ENCODE results near the gene STIM2.

STIM2 gene

DNA sequence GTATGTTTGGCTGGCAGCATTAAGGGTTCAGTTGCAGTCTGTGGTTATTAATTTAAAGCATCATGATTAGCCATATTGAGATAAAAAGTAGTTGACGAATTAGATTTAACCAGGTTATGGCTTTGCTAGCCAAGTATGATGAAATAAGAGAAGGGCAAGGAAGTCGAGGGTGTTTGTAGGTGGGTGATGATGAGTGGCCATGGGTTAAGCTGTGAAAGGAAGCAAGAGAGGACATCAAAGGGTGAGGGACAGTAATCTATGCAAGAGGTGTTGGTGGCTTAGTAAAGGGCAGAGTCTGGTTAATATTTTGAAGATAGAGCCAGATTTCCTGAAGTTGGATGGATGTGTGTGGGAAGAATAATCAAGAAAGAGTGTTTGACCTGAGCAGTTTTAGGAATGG is 44.5 kb downstream of the STIM2 start:
- 91% methylated on average over 2 of the region's 2 CpGs for WGBS
- H3K4me1 ChIP-seq (ENCODE audit: insufficient read depth, low read length): peaks cover 20% of the 10 kb centered on the region
- no peak overlapping the region for H3K27ac ChIP-seq (ENCODE audit: low read depth, low read length)
- H3K4me3 ChIP-seq (ENCODE audit: low read length): no peak overlapping the region
- no peaks in the 10 kb centered on the region for H3K27me3 ChIP-seq (ENCODE audit: insufficient read depth, low read length)
- no peaks in the 10 kb centered on the region for H3K9me3 ChIP-seq (ENCODE audit: insufficient read depth, low read depth, low read length)
- no peak overlapping the region for H3K9ac ChIP-seq (ENCODE audit: low read depth, low read length)
- no peaks in the 10 kb centered on the region for H3K36me3 ChIP-seq (ENCODE audit: insufficient read depth, low read length)

DNA sequence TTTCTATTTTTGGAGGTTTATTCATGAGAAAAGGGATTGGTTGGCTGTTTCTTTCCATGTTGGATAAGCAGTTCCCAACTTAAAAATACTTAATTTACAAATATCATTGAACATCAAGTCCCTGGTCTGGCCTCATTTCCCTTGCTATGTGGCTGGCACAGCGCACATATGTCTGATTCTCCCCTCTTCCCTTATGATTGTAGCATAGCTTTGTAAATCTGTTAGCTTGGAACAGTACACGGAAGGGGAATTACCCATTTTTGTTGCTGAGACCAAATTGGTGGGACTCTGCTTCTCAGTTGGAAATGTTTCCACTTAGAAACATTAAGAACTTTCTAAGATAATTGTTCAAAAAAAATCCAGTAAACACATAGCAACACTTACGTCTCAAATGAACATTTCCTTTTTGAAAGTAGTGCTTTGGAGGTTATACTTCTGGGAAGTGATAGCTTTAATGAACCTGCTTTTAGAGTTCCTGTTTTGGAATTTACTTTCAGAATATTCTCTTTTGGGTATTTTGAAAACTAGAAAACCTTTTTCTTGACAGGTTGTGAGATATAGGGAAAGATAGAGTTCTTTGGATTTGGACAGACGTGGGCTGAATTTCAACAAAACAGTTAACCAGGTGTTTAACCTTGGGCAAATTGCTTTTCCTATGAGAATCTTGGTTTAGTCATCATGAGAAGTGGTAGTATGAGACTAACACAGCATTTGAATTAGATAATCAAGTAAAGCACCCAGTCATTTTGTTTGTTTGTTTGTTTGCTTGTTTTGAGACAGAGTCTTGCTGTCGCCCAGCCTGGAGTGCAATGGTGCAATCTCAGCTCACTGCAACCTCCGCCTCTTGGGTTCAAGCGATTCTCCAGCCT is 47.3 kb downstream of the STIM2 start:
- Histone ChIP-seq H3K36me3 (ENCODE audit: insufficient read depth, low read length) (no peaks in the 10 kb centered on the region), H3K4me1 (ENCODE audit: insufficient read depth, low read length) (peaks cover 28% of the 10 kb centered on the region), H3K9ac (ENCODE audit: low read depth, low read length) (no peak overlapping the region), H3K9me3 (ENCODE audit: insufficient read depth, low read depth, low read length) (no peaks in the 10 kb centered on the region), H3K27ac (ENCODE audit: low read depth, low read length) (no peak overlapping the region), H3K27me3 (ENCODE audit: insufficient read depth, low read length) (no peaks in the 10 kb centered on the region), H3K4me3 (ENCODE audit: low read length) (no peak overlapping the region)
- WGBS: 94% methylated on average over 6 of the region's 7 CpGs

DNA sequence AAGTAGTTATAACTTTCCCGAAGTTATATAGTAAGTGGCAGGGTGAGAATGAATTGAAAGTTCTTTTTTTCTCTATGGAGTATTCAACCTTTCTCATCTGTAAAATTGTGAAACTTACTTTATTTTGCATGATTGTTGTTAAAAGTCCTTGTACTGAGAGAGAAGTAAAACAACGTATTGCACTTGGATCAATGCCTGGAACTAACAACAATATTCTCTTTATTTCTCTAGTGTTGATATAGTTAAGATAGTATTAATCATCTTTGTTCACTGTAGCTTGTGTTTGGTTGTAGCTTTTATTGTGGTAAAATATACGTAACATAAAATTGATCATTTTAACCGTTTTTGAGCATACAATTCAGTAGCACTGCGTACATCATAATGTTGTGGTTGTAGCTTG is 48.7 kb downstream of the STIM2 start:
- no peak overlapping the region for H3K4me3 ChIP-seq (ENCODE audit: low read length)
- H3K9ac ChIP-seq (ENCODE audit: low read depth, low read length): no peak overlapping the region
- H3K9me3 ChIP-seq (ENCODE audit: insufficient read depth, low read depth, low read length): no peaks in the 10 kb centered on the region
- H3K27ac ChIP-seq (ENCODE audit: low read depth, low read length): no peak overlapping the region
- H3K27me3 ChIP-seq (ENCODE audit: insufficient read depth, low read length): no peaks in the 10 kb centered on the region
- 97% methylated on average over 4 of the region's 5 CpGs for WGBS
- no peaks in the 10 kb centered on the region for H3K36me3 ChIP-seq (ENCODE audit: insufficient read depth, low read length)
- peaks cover 36% of the 10 kb centered on the region for H3K4me1 ChIP-seq (ENCODE audit: insufficient read depth, low read length)

DNA sequence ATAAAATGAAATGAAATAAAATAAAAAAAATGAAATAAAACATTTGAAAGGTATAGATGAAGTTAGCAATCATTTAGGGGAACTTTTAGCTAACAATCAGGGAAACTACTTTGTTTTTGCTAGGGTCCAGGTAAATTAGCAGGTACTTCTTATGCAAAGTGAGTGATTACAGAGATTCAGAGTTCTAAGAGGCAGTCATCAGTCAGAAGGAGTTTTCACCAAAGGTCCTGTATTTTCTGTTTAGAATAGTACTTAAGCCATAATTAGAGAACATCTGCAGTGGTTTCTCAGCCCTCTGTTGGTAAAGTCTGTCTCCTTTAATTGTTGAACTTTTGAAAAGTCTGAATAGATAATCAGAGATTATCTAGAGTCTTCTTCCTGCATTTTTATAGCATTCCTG is 50.6 kb downstream of the STIM2 start:
- no peaks in the 10 kb centered on the region for H3K27me3 ChIP-seq (ENCODE audit: insufficient read depth, low read length)
- no peak overlapping the region for H3K27ac ChIP-seq (ENCODE audit: low read depth, low read length)
- H3K36me3 ChIP-seq (ENCODE audit: insufficient read depth, low read length): no peaks in the 10 kb centered on the region
- H3K9me3 ChIP-seq (ENCODE audit: insufficient read depth, low read depth, low read length): no peaks in the 10 kb centered on the region
- no peak overlapping the region for H3K4me3 ChIP-seq (ENCODE audit: low read length)
- H3K9ac ChIP-seq (ENCODE audit: low read depth, low read length): no peak overlapping the region
- H3K4me1 ChIP-seq (ENCODE audit: insufficient read depth, low read length): peaks cover 32% of the 10 kb centered on the region

DNA sequence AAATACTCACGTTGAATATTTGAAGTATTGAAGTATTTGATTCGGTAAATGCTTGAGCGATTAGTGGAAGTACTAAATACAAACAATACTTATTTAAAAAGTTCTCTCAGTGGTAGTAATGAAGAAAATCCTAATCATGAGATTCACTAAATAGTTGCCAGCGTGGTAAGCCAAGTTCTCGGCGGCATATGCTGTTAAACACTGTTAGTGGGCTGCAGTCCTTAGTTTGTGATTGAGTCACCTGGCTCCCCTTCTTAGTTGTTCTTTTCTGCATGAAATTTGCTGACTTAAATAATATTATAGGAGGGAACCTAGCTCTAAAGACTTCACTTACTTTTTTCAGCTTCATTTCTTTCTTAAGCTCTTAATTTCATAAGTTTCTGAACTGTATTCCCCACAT is 51.4 kb downstream of the STIM2 start:
- Histone ChIP-seq H3K36me3 (ENCODE audit: insufficient read depth, low read length) (no peaks in the 10 kb centered on the region), H3K27ac (ENCODE audit: low read depth, low read length) (no peak overlapping the region), H3K4me1 (ENCODE audit: insufficient read depth, low read length) (peaks cover 31% of the 10 kb centered on the region), H3K9me3 (ENCODE audit: insufficient read depth, low read depth, low read length) (no peaks in the 10 kb centered on the region), H3K9ac (ENCODE audit: low read depth, low read length) (no peak overlapping the region), H3K27me3 (ENCODE audit: insufficient read depth, low read length) (no peaks in the 10 kb centered on the region), H3K4me3 (ENCODE audit: low read length) (no peak overlapping the region)
- 86% methylated on average over 3 of the region's 6 CpGs for WGBS

DNA sequence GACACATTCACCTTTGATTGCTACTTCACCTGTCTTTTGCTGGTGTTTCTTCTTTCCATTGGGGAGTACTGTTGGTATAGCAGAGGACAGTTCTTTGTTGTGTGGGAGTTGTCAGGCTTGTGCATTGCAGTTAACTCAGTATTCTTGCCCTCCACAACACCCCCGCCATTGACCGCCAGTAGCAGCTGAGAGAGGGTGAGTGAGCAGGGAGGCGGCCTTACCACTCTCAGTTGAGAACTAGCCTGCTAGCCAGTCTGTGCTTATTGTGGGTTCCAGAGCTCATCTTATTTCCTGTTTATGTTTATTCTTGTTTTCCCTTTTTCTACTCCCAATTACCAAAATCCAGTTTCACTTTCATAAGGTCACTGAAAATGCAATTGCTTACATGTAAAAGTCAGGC is 52.2 kb downstream of the STIM2 start:
- H3K4me3 ChIP-seq (ENCODE audit: low read length): no peak overlapping the region
- no peaks in the 10 kb centered on the region for H3K36me3 ChIP-seq (ENCODE audit: insufficient read depth, low read length)
- no peaks in the 10 kb centered on the region for H3K27me3 ChIP-seq (ENCODE audit: insufficient read depth, low read length)
- H3K9me3 ChIP-seq (ENCODE audit: insufficient read depth, low read depth, low read length): no peaks in the 10 kb centered on the region
- H3K27ac ChIP-seq (ENCODE audit: low read depth, low read length): no peak overlapping the region
- H3K9ac ChIP-seq (ENCODE audit: low read depth, low read length): no peak overlapping the region
- peaks cover 29% of the 10 kb centered on the region for H3K4me1 ChIP-seq (ENCODE audit: insufficient read depth, low read length)
- WGBS: 48% methylated on average over 3 of the region's 3 CpGs

DNA sequence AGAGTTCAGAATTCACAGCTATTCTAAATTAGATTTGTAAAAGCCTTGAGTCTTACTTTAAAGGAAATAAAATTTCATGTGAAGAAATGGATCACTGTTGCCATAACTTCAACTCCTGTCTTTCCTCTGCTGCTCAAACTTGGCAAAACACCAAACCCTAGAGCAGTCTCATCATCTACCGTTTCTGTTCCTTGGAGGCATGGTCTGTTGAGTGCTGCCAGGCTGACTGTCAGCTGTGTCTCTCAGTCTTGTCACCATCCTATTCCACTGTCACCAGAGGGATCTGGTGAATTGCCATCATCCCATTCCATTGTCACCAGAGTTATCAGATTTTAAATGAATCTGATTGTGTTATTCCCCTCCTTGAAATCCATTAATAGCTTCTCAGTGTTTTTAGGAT is 55.6 kb downstream of the STIM2 start:
- Histone ChIP-seq H3K27me3 (ENCODE audit: insufficient read depth, low read length) (no peaks in the 10 kb centered on the region), H3K27ac (ENCODE audit: low read depth, low read length) (no peak overlapping the region), H3K4me1 (ENCODE audit: insufficient read depth, low read length) (peaks cover 25% of the 10 kb centered on the region), H3K9me3 (ENCODE audit: insufficient read depth, low read depth, low read length) (no peaks in the 10 kb centered on the region), H3K36me3 (ENCODE audit: insufficient read depth, low read length) (peaks cover 18% of the 10 kb centered on the region), H3K4me3 (ENCODE audit: low read length) (no peak overlapping the region), H3K9ac (ENCODE audit: low read depth, low read length) (no peak overlapping the region)
- 83% methylated on average over 1 of the region's 1 CpG for WGBS

DNA sequence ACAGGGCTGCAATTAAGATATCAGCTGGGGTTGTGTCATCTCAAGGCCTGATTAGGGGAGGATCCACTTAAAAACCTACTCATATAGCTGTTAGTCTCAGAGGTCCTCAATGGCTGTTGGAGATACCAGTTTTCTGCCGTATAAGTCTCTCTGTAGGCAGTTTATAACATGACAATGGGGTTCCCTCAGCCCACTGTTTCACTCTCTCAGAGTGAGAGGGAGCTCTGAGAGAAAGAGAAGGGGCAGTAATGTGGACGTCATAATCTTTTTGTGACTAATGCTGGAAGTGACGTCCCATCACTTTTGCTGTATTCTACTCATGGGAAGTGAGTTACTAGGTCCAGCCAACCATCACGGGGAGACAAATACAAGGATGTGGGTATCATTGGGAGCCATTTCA is 70.3 kb downstream of the STIM2 start:
- no peaks in the 10 kb centered on the region for H3K9me3 ChIP-seq (ENCODE audit: insufficient read depth, low read depth, low read length)
- whole genome bisulfite sequencing: 86% methylated on average over 4 of the region's 4 CpGs
- H3K27me3 ChIP-seq (ENCODE audit: insufficient read depth, low read length): no peaks in the 10 kb centered on the region
- H3K36me3 ChIP-seq (ENCODE audit: insufficient read depth, low read length): no peaks in the 10 kb centered on the region
- no peak overlapping the region for H3K9ac ChIP-seq (ENCODE audit: low read depth, low read length)
- no peak overlapping the region for H3K4me3 ChIP-seq (ENCODE audit: low read length)
- no peak overlapping the region for H3K27ac ChIP-seq (ENCODE audit: low read depth, low read length)
- H3K4me1 ChIP-seq (ENCODE audit: insufficient read depth, low read length): peaks cover 11% of the 10 kb centered on the region; the same call in 1 of the 2 replicates

DNA sequence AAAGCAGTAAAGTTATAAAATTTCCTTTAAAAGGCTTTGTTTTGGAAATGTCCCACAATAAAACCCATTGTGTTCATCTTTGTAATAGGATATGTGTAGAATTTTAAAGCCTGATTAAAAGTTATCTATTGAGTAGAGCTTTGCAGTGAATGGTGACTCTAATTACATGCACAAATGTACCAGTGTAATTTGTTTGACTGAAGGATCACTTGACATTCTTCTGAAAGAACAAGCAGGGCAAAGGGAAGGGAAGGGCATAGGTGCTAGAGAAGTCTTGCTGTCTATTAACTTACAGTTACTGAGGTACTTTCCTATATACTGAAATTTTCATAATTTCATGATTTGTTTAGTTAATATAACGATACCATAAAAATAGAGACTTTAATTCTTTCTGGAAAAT is 70.8 kb downstream of the STIM2 start:
- H3K27me3 ChIP-seq (ENCODE audit: insufficient read depth, low read length): no peaks in the 10 kb centered on the region
- H3K27ac ChIP-seq (ENCODE audit: low read depth, low read length): no peak overlapping the region
- H3K9ac ChIP-seq (ENCODE audit: low read depth, low read length): no peak overlapping the region
- no peak overlapping the region for H3K4me3 ChIP-seq (ENCODE audit: low read length)
- no peaks in the 10 kb centered on the region for H3K9me3 ChIP-seq (ENCODE audit: insufficient read depth, low read depth, low read length)
- WGBS: no CpG with 5 or more reads among the region's 1 CpG
- no peaks in the 10 kb centered on the region for H3K36me3 ChIP-seq (ENCODE audit: insufficient read depth, low read length)
- peaks cover 11% of the 10 kb centered on the region; the same call in 1 of the 2 replicates for H3K4me1 ChIP-seq (ENCODE audit: insufficient read depth, low read length)

DNA sequence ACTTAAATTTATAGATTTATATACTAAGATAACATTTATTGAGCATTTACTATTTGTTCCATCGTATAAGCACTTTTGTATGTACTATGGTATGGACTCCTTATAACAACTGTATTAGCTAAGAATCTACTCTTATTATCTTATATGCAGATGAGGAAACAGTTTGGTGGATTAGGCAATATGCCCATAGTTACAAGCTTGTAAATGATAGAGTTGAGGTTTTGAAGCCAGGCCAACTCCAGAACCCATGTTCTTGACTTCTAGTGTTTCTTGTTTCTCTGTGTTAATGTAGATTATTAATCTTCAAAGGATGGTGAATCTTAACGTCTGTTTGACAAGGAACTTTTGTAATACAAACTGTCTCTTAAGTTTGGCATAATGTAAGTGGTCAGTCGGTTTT is 71.3 kb downstream of the STIM2 start:
- Histone ChIP-seq H3K9ac (ENCODE audit: low read depth, low read length) (no peak overlapping the region), H3K9me3 (ENCODE audit: insufficient read depth, low read depth, low read length) (no peaks in the 10 kb centered on the region), H3K27me3 (ENCODE audit: insufficient read depth, low read length) (no peaks in the 10 kb centered on the region), H3K36me3 (ENCODE audit: insufficient read depth, low read length) (no peaks in the 10 kb centered on the region), H3K4me3 (ENCODE audit: low read length) (no peak overlapping the region), H3K4me1 (ENCODE audit: insufficient read depth, low read length) (peaks cover 11% of the 10 kb centered on the region; the same call in 1 of the 2 replicates), H3K27ac (ENCODE audit: low read depth, low read length) (no peak overlapping the region)
- 100% methylated on average over 2 of the region's 3 CpGs for WGBS

DNA sequence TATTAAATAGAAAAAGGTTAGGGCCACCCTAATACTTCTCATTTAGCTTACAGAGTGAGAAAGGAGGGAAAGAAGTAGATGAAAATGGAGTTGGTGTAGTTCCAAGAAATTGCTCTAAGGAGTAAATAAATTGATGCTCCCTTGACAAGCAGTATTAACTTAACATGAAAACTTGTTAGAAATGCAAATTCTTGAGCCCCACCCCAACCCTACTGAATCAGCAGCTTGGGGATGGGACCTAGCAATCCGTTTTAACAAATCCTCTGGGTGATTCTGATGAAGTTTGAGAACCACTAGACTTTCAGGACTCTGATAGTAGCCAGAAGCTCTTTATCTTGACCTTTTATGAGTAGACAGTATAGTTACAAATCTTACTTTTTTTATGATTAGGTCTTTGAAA is 74.8 kb downstream of the STIM2 start:
- H3K4me3 ChIP-seq (ENCODE audit: low read length): no peak overlapping the region
- H3K27me3 ChIP-seq (ENCODE audit: insufficient read depth, low read length): no peaks in the 10 kb centered on the region
- no peak overlapping the region for H3K9ac ChIP-seq (ENCODE audit: low read depth, low read length)
- H3K27ac ChIP-seq (ENCODE audit: low read depth, low read length): no peak overlapping the region
- no peaks in the 10 kb centered on the region for H3K36me3 ChIP-seq (ENCODE audit: insufficient read depth, low read length)
- no peaks in the 10 kb centered on the region for H3K9me3 ChIP-seq (ENCODE audit: insufficient read depth, low read depth, low read length)
- 53% methylated on average over 1 of the region's 1 CpG for WGBS
- H3K4me1 ChIP-seq (ENCODE audit: insufficient read depth, low read length): peaks cover 15% of the 10 kb centered on the region

Data from HUES64 (cell line).